Fibroblast of skin of right biceps (primary cell): Measurements from ENCODE around the gene GGT5.
"Not testable (repeated sequence)": the region's sequence is repeated elsewhere in the genome, so short reads cannot be mapped to it uniquely, and the experiment has no call there.

Experiments used
- DNase-seq: peaks from one replicate; pipeline ENCODE4 v3.0.0-alpha.2; 2013

The GGT5 gene

DNA sequence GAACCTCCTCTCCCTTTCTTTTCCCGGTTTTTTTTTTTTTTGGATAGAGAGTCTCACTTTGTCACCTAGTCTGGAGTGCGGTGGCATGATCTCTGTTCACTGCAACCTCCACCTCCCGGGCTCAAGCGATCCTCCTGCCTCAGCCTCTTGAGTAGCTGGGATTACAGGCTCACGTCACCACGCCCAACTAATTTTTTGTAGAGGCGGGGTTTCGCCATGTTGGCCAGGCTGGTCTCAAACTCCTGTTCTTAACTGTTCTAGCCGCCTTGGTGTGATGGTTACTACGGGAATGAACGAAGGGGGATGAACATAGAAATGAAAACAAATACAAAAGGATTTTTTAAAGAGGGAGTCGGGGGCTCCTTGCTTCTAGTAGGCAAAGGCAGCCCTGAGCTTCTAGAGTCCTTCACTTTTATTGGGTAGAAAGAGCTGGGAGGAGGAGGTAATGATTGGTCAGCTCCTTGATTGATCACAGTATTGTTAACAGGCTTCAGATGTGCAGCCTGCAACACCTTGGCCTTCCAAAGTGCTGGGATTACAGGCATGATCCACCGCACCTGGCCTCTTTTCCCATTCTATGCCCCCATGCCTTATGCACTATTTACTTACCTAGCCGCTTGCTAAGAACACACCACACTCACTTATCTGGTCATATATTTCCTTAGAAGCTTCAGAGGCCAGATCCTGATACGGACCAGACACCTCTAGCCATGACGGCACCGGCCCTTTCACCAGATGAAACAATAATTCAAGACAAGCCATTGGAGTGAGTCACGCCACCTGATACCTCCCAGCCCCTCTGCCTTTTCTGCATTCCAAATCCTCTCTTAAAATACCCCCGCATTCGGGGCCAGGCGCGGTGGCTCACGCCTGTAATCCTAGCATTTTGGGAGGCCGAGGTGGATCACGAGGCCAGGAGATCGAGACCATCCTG, 42.9 kb downstream of the GGT5 start:
- peak; percentile 40 for DNase-seq

DNA sequence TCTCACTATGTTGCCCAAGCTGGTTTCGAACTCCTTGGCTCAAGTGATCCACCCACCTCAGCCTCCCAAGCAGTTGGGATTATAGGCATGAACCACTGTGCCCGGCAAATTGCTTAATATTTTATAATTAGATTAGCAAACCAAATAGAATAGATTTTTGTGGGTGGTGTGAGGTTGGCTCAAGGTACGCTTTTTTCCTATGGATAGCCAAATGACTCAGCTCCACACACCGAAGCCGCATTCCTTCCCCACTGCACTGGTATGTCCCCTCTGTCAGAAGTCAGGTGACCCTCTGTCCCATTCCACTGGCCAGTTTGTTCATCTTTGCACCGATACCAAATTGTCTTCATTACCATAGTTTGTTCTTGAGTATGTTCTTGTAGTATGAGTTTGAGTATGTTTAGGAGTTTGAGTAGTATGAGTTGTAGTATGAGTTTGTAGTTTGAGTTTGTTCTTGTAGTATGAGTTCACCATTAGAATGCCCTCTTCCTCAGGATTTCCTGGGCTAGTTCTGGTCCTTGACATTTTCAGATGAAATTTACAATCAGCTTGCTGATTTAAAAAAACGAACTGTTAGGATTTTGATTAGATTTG, 44.2 kb downstream of the GGT5 start:
- peak; percentile 63 for DNase-seq

DNA sequence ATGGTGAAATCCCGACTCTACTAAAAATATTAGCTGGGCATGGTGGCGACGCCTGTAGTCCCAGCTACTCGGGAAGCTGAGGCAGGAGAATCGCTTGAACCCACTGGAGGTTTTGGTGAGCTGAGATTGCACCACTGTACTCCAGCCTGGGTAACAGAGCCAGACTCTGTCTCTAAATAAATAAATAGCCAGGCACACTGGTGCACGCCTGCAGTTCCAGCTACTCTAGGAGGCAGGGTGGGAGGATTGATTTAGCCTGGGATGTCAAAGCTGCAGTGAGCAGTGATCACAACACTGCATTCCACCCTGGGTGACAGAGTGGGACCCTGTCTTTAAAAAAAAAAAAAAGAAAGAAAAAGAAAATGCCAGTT, 46.2 kb downstream of the GGT5 start:
- no peak for DNase-seq

DNA sequence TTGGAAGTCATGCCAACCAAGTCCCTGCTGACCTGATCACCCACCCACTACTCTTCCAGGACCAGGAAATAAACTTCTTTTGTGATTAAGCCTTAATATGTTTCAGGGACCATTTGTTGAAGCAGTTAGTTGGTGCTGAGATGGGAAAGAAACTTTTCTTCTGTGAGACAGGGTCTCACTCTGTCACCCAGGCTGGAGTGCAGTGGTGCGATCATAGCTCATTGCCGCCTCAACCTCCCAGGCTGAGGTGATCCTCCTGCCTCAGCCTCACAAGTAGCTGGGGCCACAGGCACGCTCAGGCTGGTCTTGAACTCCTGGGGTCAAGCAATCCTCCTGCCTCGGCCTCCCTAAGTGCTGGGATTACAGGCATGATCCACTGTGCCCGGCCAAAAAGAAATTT, 53.0 kb downstream of the GGT5 start:
- no peak for DNase-seq

DNA sequence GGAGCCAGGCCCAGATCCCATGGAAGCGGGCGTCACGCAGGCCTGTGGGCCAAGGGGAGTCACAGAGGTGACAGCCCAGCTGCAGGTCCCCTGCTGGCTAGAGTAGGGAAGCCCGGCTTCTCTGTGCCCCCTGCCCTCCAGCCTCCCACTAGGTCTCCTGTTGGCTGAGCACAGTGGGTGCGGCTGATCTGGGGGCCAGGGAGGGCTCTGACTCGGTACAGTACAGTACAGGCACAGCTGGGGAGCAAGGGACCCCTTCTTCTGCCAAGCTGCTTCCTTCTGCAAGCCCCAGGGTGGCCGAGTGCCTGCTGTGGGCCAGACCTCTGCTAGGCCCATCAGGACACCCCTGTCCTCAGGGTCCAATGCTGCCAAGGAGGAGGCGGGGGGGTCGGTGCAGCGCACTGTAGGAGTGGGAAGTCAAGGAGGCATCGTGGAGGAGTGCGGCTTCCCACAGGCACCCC, 53.5 kb downstream of the GGT5 start:
- no peak for DNase-seq

DNA sequence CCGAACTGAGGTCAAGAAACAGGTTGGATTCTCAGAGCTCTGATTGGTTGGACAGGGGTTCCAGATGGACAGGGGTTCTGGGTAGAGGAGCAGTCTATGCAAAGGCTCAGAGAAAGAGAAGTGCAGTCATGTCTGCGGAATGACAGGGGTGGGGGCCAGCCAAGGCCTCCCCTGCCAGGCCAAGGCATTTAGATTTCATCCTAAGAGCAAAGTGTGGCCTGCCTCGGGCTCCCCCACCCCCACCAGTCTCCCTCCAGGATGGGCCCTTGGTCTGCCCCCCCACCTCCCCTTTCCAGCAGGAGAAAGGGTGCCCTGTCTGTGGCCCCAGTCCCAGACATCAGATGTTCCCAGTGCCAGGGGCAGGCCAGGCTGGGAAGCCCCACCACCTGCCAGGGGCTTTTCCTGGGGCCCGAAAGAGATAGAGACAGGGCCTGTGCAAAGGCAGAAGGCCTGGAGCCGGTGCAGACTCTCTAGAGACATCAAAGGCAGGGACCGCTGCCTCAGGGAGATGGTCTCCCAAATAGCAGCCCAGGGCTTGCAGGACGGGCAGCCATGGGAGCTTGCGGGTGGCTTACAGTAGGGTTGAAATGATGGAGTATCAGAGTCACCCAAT, 54.2 kb downstream of the GGT5 start:
- DNase-seq: no peak

DNA sequence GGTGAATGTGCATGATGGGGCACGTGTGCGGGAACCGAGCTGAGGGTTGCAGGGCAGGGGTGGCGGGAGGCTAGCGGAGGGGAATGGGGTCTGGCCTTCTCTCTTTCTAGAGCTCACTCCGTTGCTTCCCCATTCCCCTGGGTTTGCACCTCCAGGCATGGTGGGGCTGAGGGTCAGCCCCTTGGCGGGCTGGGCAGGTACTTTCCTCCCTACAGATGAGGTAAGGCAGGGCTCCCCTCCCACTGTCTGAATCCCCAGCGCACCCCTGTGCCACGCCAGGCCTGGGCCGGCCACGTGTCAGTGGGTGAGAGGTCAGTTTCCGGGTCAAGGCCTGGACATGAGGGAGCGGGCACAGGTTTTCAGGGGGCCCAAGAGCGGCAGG, 54.7 kb downstream of the GGT5 start:
- DNase-seq: no peak

DNA sequence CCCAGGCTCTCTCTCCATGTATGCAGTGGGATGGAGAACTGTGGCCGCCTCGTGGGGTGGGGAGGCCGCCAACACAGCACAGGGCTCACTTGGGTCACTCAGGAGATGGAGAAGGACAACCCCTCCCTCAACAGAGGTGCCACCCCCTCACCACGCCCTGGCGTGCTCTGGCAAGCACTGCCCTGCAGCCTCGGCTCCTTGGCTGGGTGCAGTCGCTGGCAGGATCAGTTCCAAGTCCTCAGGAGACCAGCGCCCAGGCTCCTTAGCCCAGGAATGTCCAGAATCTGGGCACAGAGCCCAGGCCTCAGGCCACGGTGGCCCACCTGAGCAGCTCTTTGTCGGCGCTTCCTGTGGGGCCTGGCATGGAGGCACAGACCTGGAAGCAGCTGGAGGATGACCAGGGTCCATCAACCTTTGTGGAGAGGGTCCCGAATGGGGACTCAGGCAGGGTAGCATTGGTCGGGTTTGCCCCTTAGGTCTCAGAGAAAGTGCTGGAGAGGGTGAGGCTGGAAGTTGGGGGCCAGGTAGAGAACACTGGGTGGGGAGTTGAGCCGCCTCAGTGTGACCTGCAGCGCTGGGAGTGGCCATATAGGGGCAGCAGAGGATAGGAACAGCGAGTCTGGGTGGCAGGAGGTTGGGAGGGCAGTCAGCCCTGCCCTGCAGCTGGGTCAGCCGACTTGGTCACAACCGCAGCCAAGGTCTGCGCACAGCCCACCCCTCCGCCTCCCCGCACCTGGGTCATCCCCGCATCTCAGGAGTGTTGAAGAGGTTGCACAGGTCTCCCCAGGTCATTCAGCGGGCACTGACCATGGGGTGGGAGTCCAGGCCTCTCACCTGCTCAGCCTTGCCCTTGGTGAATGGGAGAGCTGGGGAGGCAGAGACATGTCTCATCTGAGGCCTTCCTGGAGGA, 55.4 kb downstream of the GGT5 start:
- peak; percentile 37 for DNase-seq

DNA sequence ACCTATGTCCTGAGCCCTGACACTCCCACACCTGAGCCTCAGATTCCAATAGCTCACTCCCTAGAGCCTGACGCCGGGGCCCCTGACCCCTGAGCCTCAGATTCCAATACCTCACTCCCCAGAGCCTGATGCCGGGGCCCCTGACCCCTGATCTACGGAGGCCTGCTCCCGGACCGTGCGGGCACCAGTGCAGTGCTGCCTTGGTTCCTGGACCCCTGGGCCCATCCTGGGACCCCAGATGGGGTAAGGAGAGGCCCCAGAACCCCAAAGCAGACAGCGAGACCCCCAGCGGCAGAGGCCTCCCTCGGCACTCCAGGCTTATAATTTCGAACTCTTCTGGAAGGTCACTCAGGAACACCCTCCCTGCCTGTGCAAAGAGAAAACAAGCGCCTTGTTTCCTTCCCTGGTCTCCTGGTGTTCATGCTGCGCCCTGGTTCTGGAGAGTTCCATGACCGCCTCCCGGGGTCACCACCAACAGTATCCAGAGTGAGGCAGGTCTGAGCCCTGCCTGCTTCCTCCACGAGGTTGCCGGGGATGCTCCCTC, 56.1 kb downstream of the GGT5 start:
- no peak for DNase-seq

DNA sequence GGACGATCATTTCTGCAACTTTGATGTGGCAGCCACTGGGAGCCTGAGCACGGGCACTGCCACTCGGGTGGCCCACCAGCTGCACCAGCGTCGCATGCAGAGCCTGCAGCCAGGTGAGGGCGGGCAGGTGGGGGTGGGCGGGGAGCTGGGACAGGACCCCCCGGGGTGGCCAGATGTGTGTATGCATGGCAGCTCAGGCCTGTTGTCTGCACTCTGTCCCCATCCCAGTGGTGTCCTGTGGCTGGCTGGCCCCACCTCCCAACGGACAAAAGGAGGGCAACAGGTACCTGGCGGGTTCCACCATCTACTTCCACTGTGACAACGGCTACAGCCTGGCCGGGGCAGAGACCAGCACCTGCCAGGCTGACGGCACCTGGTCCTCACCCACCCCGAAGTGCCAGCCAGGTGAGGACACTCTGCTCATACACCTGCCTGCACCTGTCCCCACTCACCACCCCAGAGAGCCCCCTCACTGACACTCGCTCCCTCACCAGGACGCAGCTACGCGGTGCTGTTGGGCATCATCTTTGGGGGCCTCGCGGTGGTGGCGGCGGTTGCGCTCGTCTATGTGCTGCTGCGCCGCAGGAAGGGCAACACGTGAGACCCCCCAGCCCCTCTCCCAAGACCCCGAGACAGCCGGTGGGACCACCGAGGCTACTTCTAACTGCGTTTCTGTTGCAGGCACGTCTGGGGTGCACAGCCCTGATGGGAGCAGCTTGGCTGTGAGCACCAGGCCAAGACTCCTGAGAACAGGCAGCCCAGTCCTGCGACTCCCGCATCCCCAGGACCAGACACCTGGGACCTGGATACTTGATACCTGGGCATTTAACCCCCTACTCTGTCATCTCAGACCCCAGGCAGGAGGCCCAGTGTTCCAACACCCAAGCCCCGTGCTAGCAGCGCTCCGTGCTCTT, 56.9 kb downstream of the GGT5 start:
- DNase-seq: no peak

DNA sequence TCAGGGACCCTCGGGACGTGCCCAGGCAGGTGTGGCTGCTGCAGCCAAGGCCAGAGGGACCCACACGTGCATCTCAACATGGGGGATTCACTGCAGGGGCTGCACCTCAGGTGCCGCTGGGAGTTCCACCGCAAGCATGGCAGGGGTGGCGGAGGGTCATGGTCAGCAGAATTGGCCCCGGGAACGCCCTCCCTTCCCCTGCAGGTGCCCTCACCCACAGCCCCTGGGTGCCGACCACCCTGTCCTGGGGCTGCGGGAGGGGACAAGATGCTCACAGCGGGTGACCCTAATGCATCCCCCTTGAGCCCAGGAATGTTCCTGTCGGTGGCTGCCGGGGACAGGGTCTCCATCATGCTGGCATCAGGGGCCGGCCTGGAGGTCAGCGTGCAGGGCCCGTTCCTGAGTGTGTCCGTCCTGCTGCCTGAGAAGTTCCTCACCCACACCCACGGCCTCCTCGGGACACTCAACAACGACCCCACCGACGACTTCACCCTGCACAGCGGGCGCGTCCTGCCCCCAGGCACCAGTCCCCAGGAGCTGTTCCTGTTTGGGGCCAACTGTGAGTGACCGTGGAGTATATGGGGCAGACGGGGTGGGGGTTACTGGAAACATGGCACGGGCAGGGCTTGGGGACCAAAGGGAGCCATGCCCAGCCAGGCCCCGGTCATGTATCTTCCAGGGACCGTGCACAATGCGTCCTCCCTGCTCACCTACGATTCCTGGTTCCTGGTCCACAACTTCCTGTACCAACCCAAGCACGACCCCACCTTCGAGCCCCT, 57.8 kb downstream of the GGT5 start:
- no peak for DNase-seq

DNA sequence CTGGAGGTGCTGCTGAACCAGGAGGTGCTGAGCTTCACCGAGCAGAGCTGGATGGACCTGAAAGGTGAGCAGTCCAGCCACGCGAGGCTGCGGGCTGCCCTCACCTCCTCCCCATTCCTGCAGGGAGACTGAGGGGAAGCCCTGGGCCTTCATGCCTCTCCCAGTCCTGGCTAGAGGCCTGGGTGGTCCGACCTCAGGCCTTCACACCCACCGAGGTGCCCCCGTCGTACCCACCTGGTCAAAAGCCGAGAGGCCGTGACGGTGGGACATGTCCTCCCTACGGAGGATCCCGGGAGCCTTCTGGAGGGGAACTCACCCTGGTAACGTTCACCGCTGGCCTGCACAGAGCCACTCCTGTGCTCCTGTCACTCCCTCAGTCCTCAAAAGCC, 58.5 kb downstream of the GGT5 start:
- no peak for DNase-seq

DNA sequence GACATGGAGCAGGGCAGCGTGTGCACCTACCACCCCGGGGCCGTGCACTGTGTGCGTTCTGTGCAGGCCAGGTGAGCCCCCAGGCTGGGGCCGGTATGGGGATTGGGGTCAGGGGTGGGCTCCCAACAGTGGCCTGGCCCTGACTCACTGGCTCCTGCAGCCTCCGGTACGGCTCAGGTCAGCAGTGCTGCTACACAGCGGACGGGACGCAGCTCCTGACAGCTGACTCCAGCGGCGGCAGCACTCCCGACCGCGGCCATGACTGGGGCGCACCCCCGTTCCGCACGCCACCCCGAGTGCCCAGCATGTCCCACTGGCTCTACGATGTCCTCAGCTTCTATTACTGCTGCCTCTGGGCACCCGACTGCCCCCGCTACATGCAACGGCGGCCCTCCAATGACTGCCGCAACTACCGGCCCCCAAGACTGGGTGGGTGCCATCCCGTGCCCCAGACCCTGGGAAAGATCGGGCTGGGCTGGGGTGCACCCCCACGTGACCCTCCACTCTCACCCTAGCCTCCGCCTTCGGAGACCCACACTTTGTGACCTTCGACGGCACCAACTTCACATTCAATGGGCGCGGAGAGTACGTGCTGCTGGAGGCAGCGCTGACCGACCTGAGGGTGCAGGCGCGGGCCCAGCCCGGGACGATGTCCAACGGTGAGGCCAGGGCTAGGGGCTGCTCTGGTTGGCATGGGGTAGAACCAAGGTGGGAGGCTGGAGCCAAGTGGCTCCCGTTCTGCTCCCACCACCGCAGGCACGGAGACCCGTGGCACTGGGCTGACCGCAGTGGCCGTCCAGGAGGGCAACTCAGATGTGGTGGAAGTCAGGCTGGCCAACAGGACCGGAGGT, 59.2 kb downstream of the GGT5 start:
- DNase-seq: no peak

DNA sequence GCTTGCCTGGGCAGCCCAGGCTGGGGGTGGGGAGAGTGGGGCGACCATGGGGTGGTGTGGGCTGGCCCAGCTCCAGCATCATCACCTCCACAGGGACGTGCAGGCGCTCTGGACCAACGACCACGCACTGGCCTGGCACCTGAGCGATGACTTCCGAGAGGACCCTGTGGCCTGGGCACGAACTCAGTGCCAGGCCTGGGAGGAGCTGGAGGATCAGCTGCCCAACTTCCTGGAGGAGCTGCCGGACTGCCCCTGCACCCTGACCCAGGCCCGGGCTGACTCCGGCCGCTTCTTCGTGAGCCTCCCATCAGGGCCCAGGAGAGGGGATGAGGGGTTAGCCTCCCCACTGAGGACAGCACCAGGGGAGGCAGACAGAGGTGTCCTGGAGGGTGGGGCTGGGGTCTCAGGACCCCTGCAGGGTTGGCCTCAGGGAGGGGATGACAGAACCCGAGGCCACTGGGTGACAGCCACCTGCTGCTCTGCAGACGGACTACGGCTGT, 59.8 kb downstream of the GGT5 start:
- DNase-seq: no peak

DNA sequence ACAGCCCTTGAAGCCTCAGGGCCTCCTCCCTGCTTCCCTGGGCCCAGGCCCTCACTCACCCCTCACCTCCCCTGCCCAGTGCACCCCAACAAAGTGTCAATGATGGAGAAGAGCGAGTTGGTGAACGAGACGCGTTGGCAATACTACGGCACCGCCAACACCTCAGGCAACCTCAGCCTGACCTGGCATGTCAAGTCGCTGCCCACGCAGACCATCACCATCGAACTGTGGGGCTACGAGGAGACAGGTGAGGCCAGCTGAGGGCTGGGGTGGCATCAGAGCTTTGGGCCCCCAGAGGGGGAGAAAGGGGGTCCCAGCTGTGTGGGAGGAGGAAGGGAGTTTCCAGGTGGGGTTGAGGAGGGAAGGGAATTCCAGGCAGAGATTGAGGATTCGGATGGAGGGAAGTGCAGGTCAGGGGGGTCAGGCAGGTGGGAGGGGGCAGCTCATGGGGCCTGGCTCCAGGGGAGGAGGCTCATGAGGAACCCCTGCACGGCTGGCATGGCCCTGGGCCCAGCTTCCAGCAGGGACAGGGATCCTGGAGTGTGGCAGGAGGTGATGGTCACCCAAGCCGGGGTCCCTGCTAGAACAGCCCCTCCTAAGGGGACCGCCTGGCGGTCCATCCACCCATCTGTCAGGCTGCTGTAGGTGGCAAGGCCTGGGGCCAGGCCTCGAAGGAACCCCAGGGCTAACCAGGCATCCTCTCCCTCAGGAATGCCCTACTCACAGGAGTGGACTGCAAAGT, 60.7 kb downstream of the GGT5 start:
- DNase-seq: no peak

DNA sequence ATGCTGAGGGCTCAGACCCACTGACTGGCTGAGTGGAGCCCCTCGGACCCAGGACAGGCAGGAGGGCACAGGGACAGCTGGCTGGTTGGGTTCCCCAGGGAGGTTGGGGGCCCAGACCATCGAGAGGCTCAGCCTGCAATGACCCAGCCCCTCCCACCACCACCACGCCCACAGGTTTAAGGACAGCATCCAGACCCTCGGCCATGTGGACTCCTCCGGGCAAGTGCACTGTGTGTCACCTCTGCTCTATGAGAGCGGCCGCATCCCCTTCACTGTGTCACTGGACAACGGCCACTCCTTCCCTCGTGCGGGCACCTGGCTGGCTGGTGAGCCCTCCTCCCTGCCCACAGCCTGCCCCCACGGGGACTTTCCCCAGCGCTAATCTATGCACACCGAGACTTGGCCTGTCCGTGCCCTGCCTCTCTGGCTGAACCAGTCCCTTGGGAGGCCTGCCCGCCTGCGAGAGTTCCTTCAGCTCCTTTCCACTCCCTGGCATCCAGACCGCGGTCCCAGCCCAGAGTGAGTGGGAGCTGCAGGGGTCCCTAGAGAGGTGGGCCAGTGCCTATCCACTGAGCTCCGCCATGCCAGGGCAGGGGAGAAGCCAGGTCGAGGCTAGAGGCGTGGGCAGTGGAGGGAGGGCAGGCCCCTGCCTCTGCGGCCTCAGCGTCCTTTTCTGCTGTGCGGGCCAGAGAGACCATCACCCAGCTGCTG, 61.4 kb downstream of the GGT5 start:
- DNase-seq: no peak

DNA sequence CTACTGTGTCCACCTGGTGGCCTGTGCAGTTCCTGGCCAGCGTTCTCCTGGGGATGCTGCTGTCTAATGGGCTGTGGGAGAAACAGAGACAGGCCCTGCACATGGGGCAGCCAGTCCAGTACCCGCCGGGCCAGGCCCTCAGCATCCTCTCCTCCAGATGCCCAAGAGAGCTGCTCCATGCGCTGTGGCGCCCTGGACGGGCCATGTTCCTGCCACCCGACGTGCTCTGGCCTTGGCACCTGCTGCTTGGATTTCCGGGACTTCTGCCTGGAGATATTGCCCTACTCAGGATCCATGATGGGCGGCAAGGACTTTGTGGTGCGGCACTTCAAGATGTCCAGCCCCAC, 62.0 kb downstream of the GGT5 start:
- DNase-seq: not testable (repeated sequence)
